Measurements from ENCODE around the gene TAF5L.
A peak's percentile ranks its signal among the peaks of the same experiment; 100 is the strongest.

TAF5L gene

DNA sequence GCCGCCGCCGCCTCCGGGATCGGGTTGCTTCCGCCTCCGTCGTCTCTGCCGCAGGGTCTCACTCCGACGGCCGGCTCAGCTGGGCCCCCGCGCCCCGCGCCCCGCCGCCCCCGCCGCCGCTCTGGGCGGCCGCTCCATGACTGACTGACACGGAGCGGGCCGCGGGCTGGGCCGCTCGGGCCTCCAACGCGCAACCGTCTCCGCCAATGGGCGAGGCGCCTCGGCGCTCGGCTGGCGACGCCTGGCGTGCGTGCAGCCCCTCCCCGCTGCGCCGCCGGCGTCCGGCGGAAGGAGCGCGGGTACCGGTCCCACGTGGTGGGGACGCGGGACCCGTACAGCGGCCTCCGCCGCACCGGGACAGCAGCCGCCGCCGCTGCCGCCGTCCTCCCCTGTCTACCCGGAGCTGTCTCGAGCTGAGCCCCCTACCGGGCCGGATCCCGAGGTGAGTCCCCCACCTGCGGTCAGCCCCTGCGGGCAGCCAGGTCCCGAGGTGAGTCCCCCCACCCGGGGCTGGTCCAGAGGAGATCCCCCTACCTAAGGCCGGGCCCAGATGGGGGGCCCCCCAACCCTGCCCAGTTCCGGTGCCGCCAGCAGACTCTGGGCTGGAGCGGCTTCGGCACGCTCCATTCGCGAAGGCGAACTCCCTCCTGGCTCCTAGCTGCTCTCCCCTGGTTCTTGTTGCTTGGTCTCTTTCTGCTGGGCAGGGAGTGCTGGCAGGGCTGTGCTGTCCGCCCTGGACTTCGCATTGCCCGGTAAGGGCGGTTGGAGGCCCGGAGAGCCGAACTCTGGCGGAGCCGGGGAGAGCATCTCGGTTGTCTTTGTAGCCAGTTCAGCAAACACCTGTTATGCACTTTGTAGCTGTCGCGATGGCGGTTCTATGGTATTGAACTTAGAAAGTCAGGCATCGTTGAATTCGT is at the start of gene TAF5L, which contains the start of gene URB2:
TAF5L (minus strand) TSS at position 208 of the 917 bp plus-strand sequence. CDS start 11,640 bp downstream, outside the sequence.
URB2 (plus strand) TSS at position 333 of the 917 bp plus-strand sequence. CDS start 1,387 bp downstream, outside the sequence.
- peak within 1 kb of the TSS; percentile 95 for H3K4me3 ChIP-seq (ENCODE audit: low read depth, low read length)
- H3K4me1 ChIP-seq (ENCODE audit: control insufficient read depth, insufficient read depth, low read length), result peaks cover 14% of the 10 kb centered on the region
- peak within 1 kb of the TSS; percentile 90 for H3K27ac ChIP-seq (ENCODE audit: low read depth, low read length)
- no peaks in the 10 kb centered on the region for H3K27me3 ChIP-seq (ENCODE audit: control insufficient read depth, insufficient read depth, low read length)
- H3K9me3 ChIP-seq (ENCODE audit: control insufficient read depth, insufficient read depth, low read length), result no peaks in the 10 kb centered on the region
- peaks cover 24% of the 10 kb centered on the region for H3K36me3 ChIP-seq (ENCODE audit: control insufficient read depth, insufficient read depth, low read length)
- H3K9ac ChIP-seq (ENCODE audit: low read depth, low read length), result peak within 1 kb of the TSS; percentile 86

DNA sequence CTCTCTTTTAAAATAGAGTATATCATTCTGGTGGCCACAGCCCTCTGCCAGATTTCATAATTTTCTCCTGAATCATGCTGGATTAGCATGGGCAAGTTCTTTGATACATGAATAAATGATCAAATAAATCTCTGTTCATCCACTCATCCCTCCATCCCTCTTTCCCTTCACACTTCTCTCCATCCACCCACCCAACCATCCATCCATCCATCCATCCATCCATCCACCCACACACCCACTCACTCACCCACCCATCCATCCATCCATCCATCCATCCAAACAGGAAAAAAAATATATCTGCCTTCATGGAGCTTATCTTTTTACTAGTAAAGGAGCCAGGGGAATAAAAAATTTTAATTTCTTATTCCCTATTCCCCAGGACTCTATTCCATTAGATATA is 49.5 kb upstream of the TAF5L start:
- H3K36me3 ChIP-seq (ENCODE audit: control insufficient read depth, insufficient read depth, low read length), result no peaks in the 10 kb centered on the region
- H3K9ac ChIP-seq (ENCODE audit: low read depth, low read length), result no peak overlapping the region
- H3K27ac ChIP-seq (ENCODE audit: low read depth, low read length), result no peak overlapping the region
- H3K27me3 ChIP-seq (ENCODE audit: control insufficient read depth, insufficient read depth, low read length), result no peaks in the 10 kb centered on the region
- H3K9me3 ChIP-seq (ENCODE audit: control insufficient read depth, insufficient read depth, low read length), result no peaks in the 10 kb centered on the region
- H3K4me3 ChIP-seq (ENCODE audit: low read depth, low read length), result no peak overlapping the region
- H3K4me1 ChIP-seq (ENCODE audit: control insufficient read depth, insufficient read depth, low read length), result no peaks in the 10 kb centered on the region

DNA sequence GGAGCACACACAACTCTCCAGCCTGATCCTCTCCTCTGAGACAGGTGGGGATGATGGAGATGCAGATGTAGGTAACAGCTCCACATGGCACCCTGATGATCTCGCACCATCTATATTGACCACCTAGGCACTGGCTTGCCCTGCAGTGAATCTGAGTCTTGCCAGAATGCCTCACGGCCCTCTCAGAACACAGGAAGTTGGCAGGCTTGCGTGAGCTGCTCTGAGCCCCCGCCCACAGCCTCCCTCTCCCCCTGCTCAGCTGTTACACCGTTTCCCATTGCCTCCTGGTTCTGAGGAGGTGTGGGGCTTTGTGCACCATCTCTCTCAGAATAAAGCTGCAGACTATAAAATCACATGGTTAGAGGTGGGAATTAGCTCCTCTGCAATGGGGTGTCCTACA is 48.1 kb upstream of the TAF5L start:
- Histone ChIP-seq H3K36me3 (ENCODE audit: control insufficient read depth, insufficient read depth, low read length) (no peaks in the 10 kb centered on the region), H3K4me1 (ENCODE audit: control insufficient read depth, insufficient read depth, low read length) (no peaks in the 10 kb centered on the region), H3K27me3 (ENCODE audit: control insufficient read depth, insufficient read depth, low read length) (no peaks in the 10 kb centered on the region), H3K9ac (ENCODE audit: low read depth, low read length) (no peak overlapping the region), H3K27ac (ENCODE audit: low read depth, low read length) (no peak overlapping the region), H3K4me3 (ENCODE audit: low read depth, low read length) (no peak overlapping the region), H3K9me3 (ENCODE audit: control insufficient read depth, insufficient read depth, low read length) (no peaks in the 10 kb centered on the region)

GRCh38 chr1:229672246-229672645 is 46.3 kb upstream of the TAF5L start:
- Histone ChIP-seq H3K27me3 (ENCODE audit: control insufficient read depth, insufficient read depth, low read length) (no peaks in the 10 kb centered on the region), H3K9ac (ENCODE audit: low read depth, low read length) (no peak overlapping the region), H3K9me3 (ENCODE audit: control insufficient read depth, insufficient read depth, low read length) (no peaks in the 10 kb centered on the region), H3K4me3 (ENCODE audit: low read depth, low read length) (no peak overlapping the region), H3K27ac (ENCODE audit: low read depth, low read length) (no peak overlapping the region), H3K36me3 (ENCODE audit: control insufficient read depth, insufficient read depth, low read length) (no peaks in the 10 kb centered on the region), H3K4me1 (ENCODE audit: control insufficient read depth, insufficient read depth, low read length) (no peaks in the 10 kb centered on the region)

- Histone ChIP-seq H3K4me3 (ENCODE audit: low read depth, low read length) (no peak overlapping the region), H3K4me1 (ENCODE audit: control insufficient read depth, insufficient read depth, low read length) (no peaks in the 10 kb centered on the region), H3K27me3 (ENCODE audit: control insufficient read depth, insufficient read depth, low read length) (no peaks in the 10 kb centered on the region), H3K9me3 (ENCODE audit: control insufficient read depth, insufficient read depth, low read length) (no peaks in the 10 kb centered on the region), H3K36me3 (ENCODE audit: control insufficient read depth, insufficient read depth, low read length) (no peaks in the 10 kb centered on the region), H3K27ac (ENCODE audit: low read depth, low read length) (no peak overlapping the region), H3K9ac (ENCODE audit: low read depth, low read length) (no peak overlapping the region)
Measured at GRCh38 chr1:229671310-229671709, 45.4 kb upstream of the TAF5L start.

DNA sequence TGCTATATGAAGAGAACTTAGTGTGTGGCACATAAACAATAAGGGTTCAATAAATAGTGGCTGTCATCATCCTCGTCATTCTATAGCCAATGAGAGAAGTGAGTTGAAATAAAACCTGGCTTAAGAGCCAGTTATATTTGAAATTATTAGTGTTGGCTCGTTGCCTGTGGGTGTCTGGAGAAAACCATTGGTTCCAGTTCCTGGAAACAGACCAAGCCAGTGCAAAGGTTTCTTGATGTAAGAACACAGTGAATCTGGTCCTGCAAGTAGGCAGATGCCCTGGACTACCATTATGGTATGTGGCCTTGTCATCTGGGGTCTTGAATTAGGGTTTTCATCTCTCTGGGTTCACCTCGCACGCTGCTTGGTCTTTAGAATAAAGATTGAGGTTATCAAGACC is 43.4 kb upstream of the TAF5L start:
- H3K27ac ChIP-seq (ENCODE audit: low read depth, low read length), result no peak overlapping the region
- H3K9ac ChIP-seq (ENCODE audit: low read depth, low read length), result no peak overlapping the region
- no peaks in the 10 kb centered on the region for H3K9me3 ChIP-seq (ENCODE audit: control insufficient read depth, insufficient read depth, low read length)
- H3K4me1 ChIP-seq (ENCODE audit: control insufficient read depth, insufficient read depth, low read length), result no peaks in the 10 kb centered on the region
- no peaks in the 10 kb centered on the region for H3K27me3 ChIP-seq (ENCODE audit: control insufficient read depth, insufficient read depth, low read length)
- no peak overlapping the region for H3K4me3 ChIP-seq (ENCODE audit: low read depth, low read length)
- no peaks in the 10 kb centered on the region for H3K36me3 ChIP-seq (ENCODE audit: control insufficient read depth, insufficient read depth, low read length)

DNA sequence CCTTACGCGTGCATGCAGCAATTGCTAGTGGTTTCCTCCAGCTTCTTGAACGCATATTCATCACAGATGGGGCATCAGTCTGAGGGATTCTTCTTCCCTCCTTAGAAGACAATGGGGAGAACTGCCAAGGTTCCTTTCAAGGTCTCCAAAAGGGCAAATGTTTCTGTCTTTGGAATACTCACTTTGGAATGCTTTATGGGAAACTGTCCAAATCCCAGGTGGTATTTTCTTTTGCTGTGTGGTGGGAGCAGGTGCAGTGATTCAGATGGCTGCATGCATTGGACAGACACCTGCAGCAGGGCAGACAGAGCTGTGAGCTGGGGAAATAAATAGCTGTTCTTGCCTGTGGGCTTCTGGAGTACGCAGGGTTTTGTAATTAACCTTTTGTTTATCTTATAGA is 40.7 kb upstream of the TAF5L start:
- Histone ChIP-seq H3K4me3 (ENCODE audit: low read depth, low read length) (no peak overlapping the region), H3K27ac (ENCODE audit: low read depth, low read length) (no peak overlapping the region), H3K36me3 (ENCODE audit: control insufficient read depth, insufficient read depth, low read length) (peaks cover 6% of the 10 kb centered on the region), H3K9me3 (ENCODE audit: control insufficient read depth, insufficient read depth, low read length) (no peaks in the 10 kb centered on the region), H3K9ac (ENCODE audit: low read depth, low read length) (no peak overlapping the region), H3K4me1 (ENCODE audit: control insufficient read depth, insufficient read depth, low read length) (no peaks in the 10 kb centered on the region), H3K27me3 (ENCODE audit: control insufficient read depth, insufficient read depth, low read length) (no peaks in the 10 kb centered on the region)

- H3K27me3 ChIP-seq (ENCODE audit: control insufficient read depth, insufficient read depth, low read length), result no peaks in the 10 kb centered on the region
- H3K9me3 ChIP-seq (ENCODE audit: control insufficient read depth, insufficient read depth, low read length), result no peaks in the 10 kb centered on the region
Measured at GRCh38 chr1:229665912-229666558, 40.1 kb upstream of the TAF5L start.

GRCh38 chr1:229664133-229664689 is 38.3 kb upstream of the TAF5L start:
- Histone ChIP-seq H3K4me1 (ENCODE audit: control insufficient read depth, insufficient read depth, low read length) (no peaks in the 10 kb centered on the region), H3K4me3 (ENCODE audit: low read depth, low read length) (no peak overlapping the region), H3K27ac (ENCODE audit: low read depth, low read length) (no peak overlapping the region)

More at GRCh38 chr1:229665912-229666558, 40.1 kb upstream of the TAF5L start:
- no peaks in the 10 kb centered on the region for H3K4me1 ChIP-seq (ENCODE audit: control insufficient read depth, insufficient read depth, low read length)
- H3K9ac ChIP-seq (ENCODE audit: low read depth, low read length), result no peak overlapping the region
- no peak overlapping the region for H3K4me3 ChIP-seq (ENCODE audit: low read depth, low read length)
- H3K27ac ChIP-seq (ENCODE audit: low read depth, low read length), result no peak overlapping the region
- H3K36me3 ChIP-seq (ENCODE audit: control insufficient read depth, insufficient read depth, low read length), result peaks cover 8% of the 10 kb centered on the region

GRCh38 chr1:229661897-229662296 is 36.0 kb upstream of the TAF5L start:
- Histone ChIP-seq H3K4me1 (ENCODE audit: control insufficient read depth, insufficient read depth, low read length) (no peaks in the 10 kb centered on the region), H3K4me3 (ENCODE audit: low read depth, low read length) (no peak overlapping the region), H3K27ac (ENCODE audit: low read depth, low read length) (no peak overlapping the region), H3K9me3 (ENCODE audit: control insufficient read depth, insufficient read depth, low read length) (no peaks in the 10 kb centered on the region), H3K27me3 (ENCODE audit: control insufficient read depth, insufficient read depth, low read length) (no peaks in the 10 kb centered on the region), H3K36me3 (ENCODE audit: control insufficient read depth, insufficient read depth, low read length) (peaks cover 47% of the 10 kb centered on the region), H3K9ac (ENCODE audit: low read depth, low read length) (no peak overlapping the region)

More at GRCh38 chr1:229664133-229664689, 38.3 kb upstream of the TAF5L start:
- Histone ChIP-seq H3K9ac (ENCODE audit: low read depth, low read length) (no peak overlapping the region), H3K9me3 (ENCODE audit: control insufficient read depth, insufficient read depth, low read length) (no peaks in the 10 kb centered on the region), H3K36me3 (ENCODE audit: control insufficient read depth, insufficient read depth, low read length) (peaks cover 23% of the 10 kb centered on the region), H3K27me3 (ENCODE audit: control insufficient read depth, insufficient read depth, low read length) (no peaks in the 10 kb centered on the region)
